ENCODE data around the gene PCDHGA4. TPM values are rescaled to one million over a fixed set of nuclear protein-coding genes. Genes with fewer than 3 reads are reported as not detected.

The PCDHGA4 gene
- total and polyA plus RNA-seq, 8 donors, result 0.08 to 9.3 (median 2.0) TPM; not detected in 2

- H3K27ac ChIP-seq, result no peak within 1 kb of the TSS
- H3K36me3 ChIP-seq, result no peaks in the 10 kb centered on the region
- peaks cover 34 to 99% (median 88%) of the 10 kb centered on the region in 4 donors for H3K9me3 ChIP-seq
- H3K4me1 ChIP-seq, result no peaks in the 10 kb centered on the region
- H3K4me3 ChIP-seq, result peak within 1 kb of the TSS in 2 of 4 donors; percentile 8 to 16
- peaks cover 0 to 70% (median 5%) of the 10 kb centered on the region in 3 donors for H3K27me3 ChIP-seq
- DNase-seq, result no peak
- intact Hi-C loops (cut with DNase I; ENCODE audit: low total_unique reads), result no loop called here
- no peak for TF ChIP-seq EP300 (IDR thresholded peaks at IDR 0.05)
- TF ChIP-seq POLR2AphosphoS5 (IDR thresholded peaks at IDR 0.05), result no peak
- no peak for TF ChIP-seq POLR2A (IDR thresholded peaks at IDR 0.05)
- TF ChIP-seq CTCF (IDR thresholded peaks at IDR 0.05), result no peak
- WGBS, 5 donors, result 13 to 20% (median 18%) methylated on average over 31 to 37 of the region's 37 CpGs
Observed at GRCh38 chr5:141382469-141383294, 27.9 kb downstream of the PCDHGA4 start, which contains the start of gene PCDHGA7. Gene PCDHGA7, plus strand, starts transcription at chr5:141382742. Its CDS starts 158 bp downstream, at chr5:141382900.

DNA sequence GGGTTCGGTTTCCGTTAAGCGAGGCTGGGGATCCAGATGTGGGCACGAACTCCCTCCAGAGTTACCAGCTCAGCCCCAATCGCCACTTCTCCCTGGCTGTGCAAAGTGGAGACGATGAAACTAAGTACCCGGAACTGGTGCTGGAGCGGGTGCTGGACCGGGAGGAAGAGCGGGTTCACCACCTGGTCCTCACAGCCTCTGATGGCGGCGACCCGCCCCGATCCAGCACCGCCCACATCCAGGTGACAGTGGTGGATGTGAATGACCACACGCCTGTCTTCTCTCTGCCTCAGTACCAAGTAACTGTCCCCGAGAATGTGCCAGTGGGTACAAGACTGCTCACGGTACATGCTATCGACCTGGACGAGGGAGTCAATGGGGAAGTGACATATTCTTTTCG lies 28.5 kb downstream of the PCDHGA4 start:
- no peak for DNase-seq
- intact Hi-C loops (cut with DNase I; ENCODE audit: low total_unique reads), result no loop called here
- no peaks in the 10 kb centered on the region for H3K36me3 ChIP-seq
- no peaks in the 10 kb centered on the region for H3K4me1 ChIP-seq
- 33 to 55% (median 36%) methylated on average over 14 to 21 of the region's 21 CpGs for WGBS, 5 donors
- H3K4me3 ChIP-seq, result peak overlapping the region in 1 of 4 donors; percentile 8
- peaks cover 0 to 66% (median 5%) of the 10 kb centered on the region in 3 donors for H3K27me3 ChIP-seq
- H3K27ac ChIP-seq, result no peak overlapping the region
- peaks cover 35 to 95% (median 85%) of the 10 kb centered on the region in 4 donors for H3K9me3 ChIP-seq
- TF ChIP-seq CTCF (IDR thresholded peaks at IDR 0.05), result no peak
- no peak for TF ChIP-seq POLR2AphosphoS5 (IDR thresholded peaks at IDR 0.05)
- TF ChIP-seq POLR2A (IDR thresholded peaks at IDR 0.05), result no peak
- no peak for TF ChIP-seq EP300 (IDR thresholded peaks at IDR 0.05)

DNA sequence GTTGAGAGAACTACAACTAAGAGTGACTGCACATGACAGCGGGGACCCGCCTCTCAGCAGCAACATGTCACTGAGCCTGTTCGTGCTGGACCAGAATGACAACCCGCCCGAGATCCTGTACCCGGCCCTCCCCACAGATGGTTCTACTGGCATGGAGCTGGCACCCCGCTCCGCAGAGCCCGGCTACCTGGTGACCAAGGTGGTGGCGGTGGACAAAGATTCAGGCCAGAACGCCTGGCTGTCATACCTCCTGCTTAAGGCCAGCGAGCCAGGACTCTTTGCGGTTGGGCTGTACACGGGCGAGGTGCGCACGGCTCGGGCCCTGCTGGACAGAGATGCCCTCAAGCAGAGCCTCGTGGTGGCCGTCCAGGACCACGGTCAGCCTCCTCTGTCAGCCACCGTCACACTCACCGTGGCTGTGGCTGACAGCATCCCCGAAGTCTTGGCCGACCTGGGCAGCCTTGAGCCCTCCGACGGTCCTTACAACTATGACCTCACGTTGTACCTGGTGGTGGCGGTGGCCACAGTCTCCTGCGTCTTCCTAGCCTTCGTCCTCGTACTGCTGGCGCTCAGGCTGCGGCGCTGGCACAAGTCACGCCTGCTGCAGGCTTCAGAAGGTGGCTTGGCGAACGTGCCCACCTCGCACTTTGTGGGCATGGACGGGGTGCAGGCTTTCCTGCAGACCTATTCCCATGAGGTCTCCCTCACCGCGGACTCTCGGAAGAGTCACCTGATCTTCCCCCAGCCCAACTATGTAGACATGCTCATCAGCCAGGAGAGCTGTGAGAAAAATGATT lies 29.8 kb downstream of the PCDHGA4 start:
- H3K27ac ChIP-seq, result no peak overlapping the region
- intact Hi-C loops (cut with DNase I; ENCODE audit: low total_unique reads), result no loop called here
- WGBS, 5 donors, result 41 to 61% (median 45%) methylated on average over 32 to 43 of the region's 43 CpGs

More for the DNA sequence above, 29.8 kb downstream of the PCDHGA4 start:
- Histone ChIP-seq H3K9me3 (peaks cover 48 to 97% (median 90%) of the 10 kb centered on the region in 4 donors), H3K27me3 (peaks cover 0 to 78% (median 7%) of the 10 kb centered on the region in 3 donors), H3K36me3 (peaks cover 0 to 5% (median 0%) of the 10 kb centered on the region in 4 donors), H3K4me1 (no peaks in the 10 kb centered on the region), H3K4me3 (no peak overlapping the region)
- no peak for DNase-seq
- no peak for TF ChIP-seq POLR2A (IDR thresholded peaks at IDR 0.05)
- no peak for TF ChIP-seq POLR2AphosphoS5 (IDR thresholded peaks at IDR 0.05)
- TF ChIP-seq EP300 (IDR thresholded peaks at IDR 0.05), result no peak
- TF ChIP-seq CTCF (IDR thresholded peaks at IDR 0.05), result no peak
